ENCODE data around the gene APRT. TPM values are rescaled to one million over a fixed set of nuclear protein-coding genes. Genes with fewer than 3 reads are reported as not detected.

APRT gene
- total RNA-seq, 4 donors from 2014 or later, result 32.5 to 82.2 (median 56.3) TPM

GRCh38 chr16:88780142-88781062, 31.3 kb downstream of the APRT start:
- DNase-seq, result no peak
- TF ChIP-seq POLR2A (IDR thresholded peaks at IDR 0.05) (no peak), CTCF (IDR thresholded peaks at IDR 0.05) (no peak)
- peak overlapping the region in 1 of 2 donors; percentile 48 for H3K27ac ChIP-seq
- no peaks in the 10 kb centered on the region for H3K36me3 ChIP-seq
- H3K9me3 ChIP-seq, result no peaks in the 10 kb centered on the region
- H3K27me3 ChIP-seq, result no peaks in the 10 kb centered on the region
- H3K4me1 ChIP-seq, result peaks cover 0 to 24% of the 10 kb centered on the region in 2 donors
- intact Hi-C loops (cut with DNase I; ENCODE audit: low total_unique reads), result no loop called here
- no peak overlapping the region for H3K4me3 ChIP-seq

- no peaks in the 10 kb centered on the region for H3K9me3 ChIP-seq
- intact Hi-C loops (cut with DNase I; ENCODE audit: low total_unique reads), result no loop called here
- peak overlapping the region in 1 of 2 donors; percentile 48 for H3K27ac ChIP-seq
- peak in 1 of 2 donors; percentile 59 for DNase-seq
- no peaks in the 10 kb centered on the region for H3K27me3 ChIP-seq
- H3K4me1 ChIP-seq, result peaks cover 0 to 24% of the 10 kb centered on the region in 2 donors
- H3K4me3 ChIP-seq, result no peak overlapping the region
- H3K36me3 ChIP-seq, result no peaks in the 10 kb centered on the region
- TF ChIP-seq CTCF (IDR thresholded peaks at IDR 0.05), result no peak
- no peak for TF ChIP-seq POLR2A (IDR thresholded peaks at IDR 0.05)
These were observed 32.2 kb downstream of the APRT start for GRCh38 chr16:88779406-88780141.

GRCh38 chr16:88778541-88779065, 33.1 kb downstream of the APRT start:
- Histone ChIP-seq H3K4me3 (no peak overlapping the region), H3K27ac (no peak overlapping the region), H3K9me3 (no peaks in the 10 kb centered on the region), H3K27me3 (no peaks in the 10 kb centered on the region), H3K4me1 (peaks cover 0 to 27% of the 10 kb centered on the region in 2 donors), H3K36me3 (no peaks in the 10 kb centered on the region)
- intact Hi-C loops (cut with DNase I; ENCODE audit: low total_unique reads), result no loop called here
- TF ChIP-seq CTCF (IDR thresholded peaks at IDR 0.05) (no peak), POLR2A (IDR thresholded peaks at IDR 0.05) (no peak)
- no peak for DNase-seq

- peaks cover 0 to 31% of the 10 kb centered on the region in 2 donors for H3K4me1 ChIP-seq
- no peak overlapping the region for H3K27ac ChIP-seq
- no peaks in the 10 kb centered on the region for H3K27me3 ChIP-seq
- H3K4me3 ChIP-seq, result no peak overlapping the region
- intact Hi-C loops (cut with DNase I; ENCODE audit: low total_unique reads), result no loop called here
- TF ChIP-seq POLR2A (IDR thresholded peaks at IDR 0.05), result no peak
- no peak for TF ChIP-seq CTCF (IDR thresholded peaks at IDR 0.05)
- H3K36me3 ChIP-seq, result no peaks in the 10 kb centered on the region
- no peak for DNase-seq
- H3K9me3 ChIP-seq, result no peaks in the 10 kb centered on the region
These were observed 33.5 kb downstream of the APRT start for GRCh38 chr16:88778271-88778525.

All from uterus (tissue), 4 donors.